K562 (cell line): ENCODE data around the gene RPS6KA4. TPM values are rescaled to one million over a fixed set of nuclear protein-coding genes. Genes with fewer than 3 reads are reported as not detected.
A peak's percentile ranks its signal among the peaks of the same experiment; 100 is the strongest.

ENCODE experiments used
- ARID3B ChIP-seq: fragments of 250-450 bp; sonication (Bioruptor Pico); IDR thresholded peaks from 2 replicates; pipeline ENCODE4 v1.4.0; 2020; ENCODE audit warnings: borderline replicate concordance
- FOXK1 ChIP-seq: sonication (generic); formaldehyde crosslinking; IDR thresholded peaks from 2 replicates; pipeline ENCODE4 v1.8.0; 2022; ENCODE audit warnings: missing genetic modification reagents, mild to moderate bottlenecking, borderline replicate concordance
- HSF4 ChIP-seq: fragments of 250-450 bp; sonication (Bioruptor Pico); IDR thresholded peaks from 2 replicates; pipeline ENCODE4 v2.1.2; 2022; ENCODE audit warnings: mild to moderate bottlenecking, moderate library complexity, borderline replicate concordance
- ILF3 ChIP-seq: fragments of 450-650 bp; IDR thresholded peaks from 2 replicates; pipeline ENCODE4 v1.6.1; 2018; ENCODE audit warnings: antibody characterized with exemption, mild to moderate bottlenecking, moderate library complexity, borderline replicate concordance
- NBN ChIP-seq: fragments of 450-650 bp; IDR thresholded peaks from 2 replicates; pipeline ENCODE4 v1.6.1; 2016; ENCODE audit warnings: low read depth, mild to moderate bottlenecking
- NFATC3 ChIP-seq: fragments of 450-650 bp; IDR thresholded peaks from 2 replicates; pipeline ENCODE4 v1.6.1; 2017; ENCODE audit warnings: mild to moderate bottlenecking
- NR4A1 ChIP-seq, 2 experiments: fragments of 250-450 bp in 1 of 2; fragments of 450-650 bp in 1 of 2; sonication (Bioruptor Pico) in 1 of 2; IDR thresholded peaks; 2 replicates each; pipeline versions ENCODE4 v1.4.0 to v1.6.1; 2016 to 2020; ENCODE audit warnings: mild to moderate bottlenecking in 2 of 2, missing compliant biosample characterization in 1 of 2, missing genetic modification characterization in 1 of 2, moderate library complexity in 1 of 2
- PHTF2 ChIP-seq: fragments of 250-450 bp; sonication (Bioruptor Pico); IDR thresholded peaks from 2 replicates; pipeline ENCODE4 v1.5.0; 2021; ENCODE audit warnings: mild to moderate bottlenecking
- PTRF ChIP-seq: fragments of 450-650 bp; IDR thresholded peaks from 2 replicates; pipeline ENCODE4 v1.6.1; 2016; ENCODE audit warnings: mild to moderate bottlenecking, missing genetic modification characterization, missing compliant biosample characterization
- RFX1 ChIP-seq: fragments of 450-650 bp; IDR thresholded peaks from 2 replicates; pipeline ENCODE4 v1.6.1; 2016; ENCODE audit warnings: mild to moderate bottlenecking, moderate library complexity
- TBL1XR1 ChIP-seq, 2 experiments: IDR thresholded peaks; 2 replicates each; pipeline ENCODE4 v1.6.1; 2012; ENCODE audit warnings: improper control_type of control experiment in 2 of 2, low read length in 2 of 2, mild to moderate bottlenecking in 1 of 2
- TRIM25 ChIP-seq: fragments of 450-650 bp; IDR thresholded peaks from 2 replicates; pipeline ENCODE4 v1.7.0; 2016; ENCODE audit warnings: borderline replicate concordance
- ZBTB1 ChIP-seq: sonication (generic); formaldehyde crosslinking; IDR thresholded peaks from 2 replicates; pipeline ENCODE4 v1.8.1; 2023; ENCODE audit warnings: missing genetic modification reagents, low read depth, mild to moderate bottlenecking, borderline replicate concordance
- ZNF24 ChIP-seq: fragments of 450-650 bp; IDR thresholded peaks from 2 replicates; pipeline ENCODE4 v1.6.1; 2016
- ZNF699 ChIP-seq: fragments of 250-450 bp; sonication (Bioruptor Pico); IDR thresholded peaks from 2 replicates; pipeline ENCODE4 v1.8.0; 2021; ENCODE audit warnings: mild to moderate bottlenecking, moderate library complexity; ENCODE audit not compliant: insufficient replicate concordance
- polyA plus RNA-seq, 8 experiments: library from polyadenylated mRNA; depleted of rRNA in 4 of 8; stranded (reverse) in 5 of 8; unstranded in 3 of 8; fragments of >200 nt; fragmentation: Nextera tagmentation in 2 of 8; fragmentation: Illumina TruSeq in 1 of 8; extraction: Ambion mirVana in 2 of 8; extraction: Trizol in 1 of 8; gene quantifications; 2 replicates each; pipeline versions ENCODE4 v1.2.1 to v1.2.3, GENCODE V29; 2011 to 2014; ENCODE audit warnings: inconsistent platforms in 1 of 8, missing spikeins in 1 of 8
- total RNA-seq, 7 experiments: library from RNA; depleted of rRNA in 6 of 7; stranded (reverse); fragments of >200 nt in 6 of 7; fragmentation: Illumina TruSeq in 2 of 7; extraction: Trizol in 2 of 7; gene quantifications; 2 replicates each; pipeline versions ENCODE4 v1.2.1 to v1.2.3, GENCODE V29; 2011 to 2021; ENCODE audit warnings: low replicate concordance in 1 of 7
- TF ChIP-seq, protein P1 (sequence below): sonication (generic); formaldehyde crosslinking; IDR thresholded peaks from 2 replicates; pipeline ENCODE4 v1.8.0; 2022; ENCODE audit warnings: missing genetic modification reagents, mild to moderate bottlenecking, moderate library complexity, borderline replicate concordance
- TF ChIP-seq, protein P2 (sequence below): fragments of 450-650 bp; IDR thresholded peaks from 2 replicates; pipeline ENCODE4 v1.6.1; 2016; ENCODE audit warnings: mild to moderate bottlenecking
- TF ChIP-seq, protein P3 (sequence below): fragments of 450-650 bp; IDR thresholded peaks from 2 replicates; pipeline ENCODE4 v1.6.1; 2016; ENCODE audit warnings: borderline replicate concordance

Gene RPS6KA4
- total and polyA plus RNA-seq, 9 of the 15 experiments (the other 6 are each of a cell fraction or from before 2014, with no cell fraction given), result 0.15 to 23.8 (median 9.8) TPM

- TF ChIP-seq, protein P1, sequence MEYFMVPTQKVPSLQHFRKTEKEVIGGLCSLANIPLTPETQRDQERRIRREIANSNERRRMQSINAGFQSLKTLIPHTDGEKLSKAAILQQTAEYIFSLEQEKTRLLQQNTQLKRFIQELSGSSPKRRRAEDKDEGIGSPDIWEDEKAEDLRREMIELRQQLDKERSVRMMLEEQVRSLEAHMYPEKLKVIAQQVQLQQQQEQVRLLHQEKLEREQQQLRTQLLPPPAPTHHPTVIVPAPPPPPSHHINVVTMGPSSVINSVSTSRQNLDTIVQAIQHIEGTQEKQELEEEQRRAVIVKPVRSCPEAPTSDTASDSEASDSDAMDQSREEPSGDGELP (CRISPR knock-in tag), result peak; percentile 38; the same call in 1 of the 2 replicates
- no peak for TF ChIP-seq ZNF699 (CRISPR knock-in tag)
- TF ChIP-seq ARID3B (CRISPR knock-in tag), result no peak
- no peak for TF ChIP-seq PHTF2 (CRISPR knock-in tag)
- TF ChIP-seq FOXK1 (CRISPR knock-in tag), result peak; percentile 51; the same call in 1 of the 2 replicates
- TF ChIP-seq TRIM25, result no peak
- no peak for TF ChIP-seq RFX1
- TF ChIP-seq, protein P2, sequence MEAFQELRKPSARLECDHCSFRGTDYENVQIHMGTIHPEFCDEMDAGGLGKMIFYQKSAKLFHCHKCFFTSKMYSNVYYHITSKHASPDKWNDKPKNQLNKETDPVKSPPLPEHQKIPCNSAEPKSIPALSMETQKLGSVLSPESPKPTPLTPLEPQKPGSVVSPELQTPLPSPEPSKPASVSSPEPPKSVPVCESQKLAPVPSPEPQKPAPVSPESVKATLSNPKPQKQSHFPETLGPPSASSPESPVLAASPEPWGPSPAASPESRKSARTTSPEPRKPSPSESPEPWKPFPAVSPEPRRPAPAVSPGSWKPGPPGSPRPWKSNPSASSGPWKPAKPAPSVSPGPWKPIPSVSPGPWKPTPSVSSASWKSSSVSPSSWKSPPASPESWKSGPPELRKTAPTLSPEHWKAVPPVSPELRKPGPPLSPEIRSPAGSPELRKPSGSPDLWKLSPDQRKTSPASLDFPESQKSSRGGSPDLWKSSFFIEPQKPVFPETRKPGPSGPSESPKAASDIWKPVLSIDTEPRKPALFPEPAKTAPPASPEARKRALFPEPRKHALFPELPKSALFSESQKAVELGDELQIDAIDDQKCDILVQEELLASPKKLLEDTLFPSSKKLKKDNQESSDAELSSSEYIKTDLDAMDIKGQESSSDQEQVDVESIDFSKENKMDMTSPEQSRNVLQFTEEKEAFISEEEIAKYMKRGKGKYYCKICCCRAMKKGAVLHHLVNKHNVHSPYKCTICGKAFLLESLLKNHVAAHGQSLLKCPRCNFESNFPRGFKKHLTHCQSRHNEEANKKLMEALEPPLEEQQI, result no peak
- no peak for TF ChIP-seq NFATC3
- TF ChIP-seq ZBTB1, result 0 out of 2 replicates have a peak, but pooled peaks have one; percentile 16
- no peak for TF ChIP-seq NBN
- 0 out of 2 replicates have a peak, but pooled peaks have one; percentile 61 for TF ChIP-seq NR4A1 (CRISPR knock-in tag; IDR thresholded peaks at IDR 0.05)
- TF ChIP-seq NR4A1 (tag; IDR thresholded peaks at IDR 0.05), result no peak
- TF ChIP-seq TBL1XR1 (IDR thresholded peaks at IDR 0.05; ENCODE audit: low read length in 2 of 2), result no peak
- TF ChIP-seq ZNF24, result no peak
- TF ChIP-seq ILF3, result no peak; the same call in 1 of the 2 replicates
- TF ChIP-seq HSF4 (CRISPR knock-in tag), result no peak
- TF ChIP-seq, protein P3, sequence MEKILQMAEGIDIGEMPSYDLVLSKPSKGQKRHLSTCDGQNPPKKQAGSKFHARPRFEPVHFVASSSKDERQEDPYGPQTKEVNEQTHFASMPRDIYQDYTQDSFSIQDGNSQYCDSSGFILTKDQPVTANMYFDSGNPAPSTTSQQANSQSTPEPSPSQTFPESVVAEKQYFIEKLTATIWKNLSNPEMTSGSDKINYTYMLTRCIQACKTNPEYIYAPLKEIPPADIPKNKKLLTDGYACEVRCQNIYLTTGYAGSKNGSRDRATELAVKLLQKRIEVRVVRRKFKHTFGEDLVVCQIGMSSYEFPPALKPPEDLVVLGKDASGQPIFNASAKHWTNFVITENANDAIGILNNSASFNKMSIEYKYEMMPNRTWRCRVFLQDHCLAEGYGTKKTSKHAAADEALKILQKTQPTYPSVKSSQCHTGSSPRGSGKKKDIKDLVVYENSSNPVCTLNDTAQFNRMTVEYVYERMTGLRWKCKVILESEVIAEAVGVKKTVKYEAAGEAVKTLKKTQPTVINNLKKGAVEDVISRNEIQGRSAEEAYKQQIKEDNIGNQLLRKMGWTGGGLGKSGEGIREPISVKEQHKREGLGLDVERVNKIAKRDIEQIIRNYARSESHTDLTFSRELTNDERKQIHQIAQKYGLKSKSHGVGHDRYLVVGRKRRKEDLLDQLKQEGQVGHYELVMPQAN, result no peak
- TF ChIP-seq PTRF (tag), result no peak
Observed at GRCh38 chr11:64358907-64359711, at the start of gene RPS6KA4 (continued).
